Measurements from ENCODE around the gene MOCS3.

GRCh38 chr20:50980851-50981713, 22.5 kb downstream of the MOCS3 start:
- peak in 2 of 3 donors; percentile 29 to 47 for TF ChIP-seq CTCF (IDR thresholded peaks at IDR 0.05)
- TF ChIP-seq EP300 (IDR thresholded peaks at IDR 0.05), result no peak

All from ovary (tissue), 3 donors.